ENCODE results near the gene BMP2K.
"Not testable (repeated sequence)": the region's sequence is repeated elsewhere in the genome, so short reads cannot be mapped to it uniquely, and the experiment has no call there.

Gene BMP2K

DNA sequence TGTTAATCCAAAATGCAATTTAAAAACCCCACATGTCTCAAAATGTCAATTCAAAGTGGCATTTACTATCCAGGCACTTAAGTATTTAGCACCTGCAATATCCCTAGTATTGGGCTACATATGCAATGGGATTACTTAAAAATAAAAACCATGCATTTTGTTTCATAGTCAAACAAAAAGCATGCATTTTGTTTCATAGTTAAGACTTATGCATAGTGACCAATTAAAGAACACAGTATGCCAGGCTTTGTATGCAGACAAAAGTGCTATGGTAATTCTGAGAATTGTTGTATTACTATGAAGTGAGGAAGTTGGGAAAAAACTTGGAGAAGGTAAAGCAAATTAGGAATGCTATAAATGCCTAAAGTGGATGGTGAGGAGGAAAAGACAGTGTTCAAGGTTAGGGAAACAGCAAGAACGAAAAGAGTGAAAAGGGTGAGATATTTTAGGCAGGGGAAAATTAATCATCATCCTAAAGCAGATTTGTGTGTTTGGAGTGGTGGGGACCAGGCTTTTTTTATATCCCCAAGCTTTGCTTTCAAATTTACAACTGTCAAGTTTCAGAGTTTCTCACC lies 10.6 kb upstream of the BMP2K start:
- no peak for DNase-seq

DNA sequence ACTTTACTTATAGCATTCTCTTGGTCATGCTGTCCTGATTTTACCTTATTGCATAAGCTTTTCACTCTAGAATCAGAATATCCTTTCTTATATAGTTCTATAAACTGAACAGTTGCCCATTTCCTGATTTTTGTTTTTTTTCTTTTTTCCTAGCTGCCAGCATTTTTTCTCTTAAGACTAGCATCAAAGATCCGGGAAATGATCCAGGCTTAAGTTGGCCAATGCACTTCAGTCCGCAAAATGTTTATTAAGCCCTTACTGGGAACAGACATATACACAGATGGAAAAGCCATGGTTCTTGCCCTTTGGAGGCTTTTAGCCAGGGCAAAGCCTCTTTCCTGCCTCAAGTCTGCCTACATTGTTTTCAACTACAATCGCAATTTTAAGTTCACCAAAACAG lies 10.1 kb upstream of the BMP2K start:
- no peak for DNase-seq

DNA sequence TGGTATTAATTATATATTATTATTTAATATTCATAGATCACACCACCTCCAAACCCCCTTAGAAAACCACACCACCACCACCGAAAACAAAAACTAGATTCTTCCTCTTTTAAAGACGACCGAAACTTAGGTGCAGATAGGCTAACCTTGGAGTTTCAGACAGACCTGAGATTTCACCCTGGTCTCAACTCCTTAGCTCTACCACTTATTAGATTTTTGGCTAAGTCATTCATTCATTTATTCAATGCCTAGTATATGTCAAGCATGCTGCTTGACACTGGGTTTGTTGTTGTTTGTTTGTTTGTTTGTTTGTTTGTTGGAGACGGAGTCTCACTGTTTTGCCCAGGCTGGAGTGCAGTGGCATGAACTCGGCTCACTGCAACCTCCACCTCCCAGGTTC lies 9.5 kb upstream of the BMP2K start:
- no peak for DNase-seq

DNA sequence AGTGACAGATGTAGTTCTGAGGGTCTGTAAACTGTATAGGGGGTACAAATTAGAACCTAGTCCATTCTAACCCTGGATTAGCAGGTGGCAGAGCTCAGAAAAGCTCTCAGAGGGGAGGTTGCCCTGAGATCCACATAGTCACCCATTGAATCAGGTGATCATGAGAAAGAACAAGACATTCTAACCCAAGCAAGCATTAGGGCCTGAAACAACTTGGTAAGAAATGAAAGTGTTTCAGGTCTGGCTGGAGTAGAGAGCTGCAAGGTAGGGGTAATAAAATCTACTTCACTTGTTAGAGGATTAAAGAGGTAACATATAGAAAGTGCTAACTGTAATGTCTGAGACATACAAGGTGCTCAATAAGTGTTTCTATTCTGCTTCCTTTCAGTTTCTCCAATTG lies 8.8 kb upstream of the BMP2K start:
- no peak for DNase-seq

DNA sequence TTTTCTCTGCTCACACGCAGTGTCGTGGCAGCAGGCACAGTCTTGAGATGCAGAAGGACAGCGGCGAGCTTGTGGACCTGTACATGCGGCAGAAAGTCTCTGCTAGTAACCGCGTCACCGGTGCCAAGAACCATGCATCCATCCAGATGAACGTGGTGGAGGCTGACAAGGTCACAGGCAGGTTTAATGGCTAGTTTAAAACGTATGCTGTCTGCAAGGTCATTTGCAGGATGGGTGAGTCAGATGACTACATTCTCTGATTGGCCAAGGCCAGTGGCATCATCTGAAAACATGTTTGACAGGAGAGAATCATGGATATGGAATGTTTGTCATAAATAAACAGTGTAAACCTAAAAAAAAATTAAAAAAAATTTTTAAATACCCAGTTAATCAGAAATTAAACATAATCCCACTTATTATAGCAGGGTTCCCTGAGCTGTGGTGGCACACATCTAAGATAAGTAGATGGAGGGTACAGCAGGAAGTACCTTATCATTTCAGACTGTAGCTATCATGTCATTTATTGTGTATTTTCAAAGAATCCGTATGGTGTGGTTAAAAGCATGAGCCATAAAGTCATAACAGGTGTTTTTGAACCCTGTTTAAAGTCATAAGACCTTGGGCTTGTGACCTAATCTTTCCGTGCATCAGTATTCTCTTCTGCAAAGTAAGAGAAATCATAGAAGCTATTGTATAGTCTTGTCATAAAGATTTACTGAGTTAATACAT lies 7.5 kb upstream of the BMP2K start:
- no peak for DNase-seq

DNA sequence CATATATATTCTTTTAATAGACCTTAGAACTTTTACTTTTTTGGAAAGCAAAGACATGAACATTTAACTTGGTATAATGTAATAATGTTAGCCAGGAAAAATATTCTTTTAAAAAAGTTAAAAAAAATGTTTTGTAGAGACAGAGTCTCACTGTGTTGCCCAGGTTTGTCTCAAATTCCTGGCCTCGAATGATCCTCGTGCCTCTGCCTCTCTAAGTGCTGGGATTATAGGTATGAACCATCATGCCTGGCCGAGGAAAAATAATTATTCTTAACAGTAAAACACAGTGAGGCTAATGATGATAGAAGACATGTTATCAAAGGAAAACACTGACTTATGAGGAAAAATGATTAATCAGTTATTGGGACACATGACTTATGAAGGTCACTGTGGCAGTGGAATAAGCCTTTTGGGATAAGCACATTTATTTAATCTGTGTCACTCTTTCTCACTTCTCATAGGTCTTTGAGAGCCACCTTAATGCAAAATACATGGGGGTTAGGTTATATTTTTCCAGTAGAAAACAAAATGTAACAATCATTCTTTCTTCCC lies 6.0 kb upstream of the BMP2K start:
- no peak for DNase-seq

DNA sequence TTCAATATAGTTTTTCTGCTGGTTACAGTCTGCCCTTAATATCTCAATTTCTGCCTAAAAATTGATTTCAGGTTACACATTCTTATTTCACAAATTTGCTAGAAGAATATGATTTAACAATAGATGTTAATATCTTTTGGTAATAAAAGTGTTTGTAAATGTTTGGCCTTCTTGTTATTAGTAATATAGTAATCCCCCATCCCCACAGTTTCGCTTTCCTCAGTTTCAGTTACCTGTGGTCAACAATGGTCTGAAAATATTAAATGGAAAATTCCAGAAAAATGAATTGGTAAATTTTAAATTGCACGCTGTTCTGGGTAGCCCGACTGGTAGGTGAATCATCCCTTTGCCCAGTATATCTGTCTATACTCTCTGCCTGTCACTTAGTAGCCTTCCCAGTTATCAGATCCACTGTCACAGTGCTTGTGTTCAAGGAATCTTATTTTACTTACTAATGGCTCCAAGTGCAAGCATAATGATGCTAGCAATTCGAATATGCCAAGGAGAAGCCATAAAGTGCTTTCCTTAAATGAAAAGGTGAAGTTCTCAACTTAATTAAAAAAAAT lies 3.5 kb upstream of the BMP2K start:
- no peak for DNase-seq

DNA sequence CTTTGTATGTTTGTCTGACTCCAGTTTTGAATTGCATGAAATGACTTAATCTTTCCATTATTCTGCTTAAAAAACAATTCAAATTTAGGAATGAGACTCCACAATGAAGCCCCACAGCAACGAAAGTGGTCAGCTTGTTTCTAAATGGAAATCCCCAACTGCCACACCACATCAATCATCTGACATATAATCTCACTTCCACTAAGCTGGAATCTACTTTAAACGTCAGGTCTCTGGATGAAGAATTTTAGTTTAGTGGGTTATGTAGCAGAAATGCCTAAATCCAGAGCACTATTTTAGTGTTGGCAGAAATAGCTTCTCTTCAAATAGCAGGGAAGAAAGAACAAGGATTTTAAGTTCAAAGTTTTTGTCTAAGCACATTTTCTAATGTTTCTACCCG lies 1.7 kb upstream of the BMP2K start:
- no peak for DNase-seq

DNA sequence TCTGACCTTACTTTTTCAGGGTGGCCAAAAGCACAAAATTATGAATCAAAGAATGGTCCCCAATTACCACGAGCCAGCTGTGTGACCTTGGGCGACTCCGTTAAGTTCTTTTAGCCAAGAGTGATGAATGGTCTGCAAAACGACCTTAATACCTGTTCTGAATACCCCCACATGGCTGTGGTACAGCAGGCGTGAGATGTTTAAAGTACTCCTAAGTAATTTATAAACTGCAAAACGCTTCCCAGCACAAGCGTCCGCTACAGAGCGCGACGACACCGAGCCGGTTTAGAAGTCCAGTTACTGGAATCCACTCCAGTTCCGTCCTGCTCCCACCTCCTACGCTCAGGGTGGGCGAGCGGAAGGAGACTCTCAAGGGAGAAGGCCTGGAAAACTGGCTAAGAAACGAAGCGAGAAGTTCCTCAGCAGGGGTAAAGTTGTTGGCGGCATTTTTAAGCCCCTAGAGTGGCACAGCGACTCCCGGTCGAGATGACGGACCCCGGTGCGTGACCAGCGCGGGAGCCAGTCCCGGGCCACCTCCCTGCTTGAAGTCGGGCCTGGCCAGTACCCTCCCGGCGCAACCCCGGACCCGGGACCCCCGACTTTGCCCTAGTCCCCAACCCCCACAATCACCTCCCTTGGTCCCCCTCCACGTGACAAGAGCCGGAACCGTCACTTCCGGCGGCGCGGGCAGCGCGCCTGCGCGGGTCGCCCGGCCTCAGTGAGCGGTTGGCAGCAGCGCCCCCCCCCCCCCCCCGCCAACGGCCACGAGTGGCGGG lies 659 bp upstream of the BMP2K start:
- DNase-seq = peak; percentile 80

DNA sequence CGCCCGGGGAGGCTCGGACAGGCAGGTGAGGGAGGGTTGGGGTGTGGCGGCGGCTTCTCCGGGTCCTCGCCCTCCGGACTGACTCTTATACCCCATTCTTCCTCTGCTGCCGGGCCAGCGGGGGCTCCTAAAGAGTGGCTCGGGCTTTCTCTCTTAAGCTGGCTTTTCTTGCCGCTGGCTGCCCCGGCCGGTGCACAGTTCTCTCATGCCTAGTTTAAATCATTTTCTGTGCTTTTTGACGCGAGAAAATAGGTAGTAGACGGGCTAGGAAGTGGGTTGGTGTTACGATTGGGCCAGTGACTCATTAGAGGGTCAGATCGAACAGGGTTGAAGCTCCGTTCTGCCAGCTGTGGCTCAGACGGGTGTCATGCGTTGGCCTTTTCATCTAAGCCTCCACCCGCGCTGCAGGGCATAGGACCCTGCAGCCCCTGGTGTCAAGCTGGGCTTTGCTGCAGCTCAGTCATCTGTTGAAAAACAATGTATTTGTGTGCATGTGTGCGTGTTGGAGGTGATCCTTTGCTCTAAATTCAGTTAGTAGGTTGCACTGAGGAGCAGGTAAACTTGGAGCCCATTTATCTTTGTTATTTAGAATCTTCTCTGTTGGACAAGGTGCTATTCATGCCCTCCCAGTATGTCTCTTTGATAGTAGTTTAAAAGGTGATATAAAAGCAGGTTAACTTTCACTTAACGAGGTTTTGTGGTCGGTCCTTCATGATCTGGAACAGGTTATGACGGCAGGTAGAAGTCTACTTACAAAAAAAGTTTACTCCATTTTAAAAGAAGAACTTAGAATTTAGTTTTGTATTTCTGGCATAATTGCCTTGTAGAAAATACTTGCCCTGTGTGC lies 802 bp downstream of the BMP2K start:
- DNase-seq = peak; percentile 13

DNA sequence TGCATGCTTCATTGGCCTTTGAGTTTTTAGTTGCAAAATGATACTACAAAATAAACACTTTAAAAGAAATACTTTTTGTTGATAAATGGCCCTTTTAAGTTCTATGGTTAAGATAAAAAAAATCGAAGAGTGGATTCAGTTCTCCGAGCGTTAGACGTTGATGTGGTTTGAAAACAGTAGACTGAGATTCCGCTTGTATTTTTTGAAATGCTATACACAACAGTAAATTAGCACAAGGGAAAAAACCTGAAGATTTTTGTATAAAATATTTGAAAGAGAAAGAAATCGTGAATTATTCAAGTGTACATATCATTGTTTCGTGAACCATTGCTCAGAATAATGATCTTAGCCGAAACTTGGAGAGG lies 1.4 kb downstream of the BMP2K start:
- no peak for DNase-seq

DNA sequence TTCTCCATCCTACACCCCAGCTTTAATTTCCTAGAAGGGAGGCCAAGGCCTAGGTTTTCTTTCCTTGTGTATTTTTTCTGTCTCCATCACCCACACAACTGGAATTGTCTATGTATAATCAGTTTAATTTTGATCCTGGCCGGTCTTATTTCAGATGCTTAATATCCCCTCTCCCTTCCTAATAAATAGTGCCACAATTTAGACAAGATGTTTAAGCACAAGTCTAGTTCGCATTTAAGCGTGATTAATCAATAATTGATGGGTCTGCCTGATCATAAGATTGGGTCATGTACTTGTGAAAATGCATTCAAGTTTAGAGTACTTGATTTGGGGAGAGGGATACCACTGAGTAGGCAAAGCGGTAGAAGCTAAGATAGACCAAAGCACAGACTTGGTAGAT lies 2.4 kb downstream of the BMP2K start:
- DNase-seq = no peak

DNA sequence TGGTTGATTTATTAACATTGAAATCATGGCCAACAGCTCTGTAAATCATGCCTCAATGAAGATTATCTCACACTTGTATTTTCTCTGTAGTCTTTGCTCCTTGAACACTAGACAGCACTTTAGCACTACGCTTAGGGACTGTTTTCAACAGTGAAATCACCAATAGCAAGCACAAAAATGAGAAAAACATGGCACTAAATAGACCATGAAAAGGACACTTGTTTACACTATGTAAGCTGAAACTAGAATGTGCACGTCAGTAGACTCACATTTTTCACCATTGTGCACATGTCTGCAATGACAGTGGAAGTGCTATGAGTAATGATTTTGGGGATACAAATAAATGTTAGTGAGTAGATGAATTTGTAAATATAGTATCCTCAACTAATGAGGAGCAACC lies 3.1 kb downstream of the BMP2K start:
- DNase-seq = no peak

DNA sequence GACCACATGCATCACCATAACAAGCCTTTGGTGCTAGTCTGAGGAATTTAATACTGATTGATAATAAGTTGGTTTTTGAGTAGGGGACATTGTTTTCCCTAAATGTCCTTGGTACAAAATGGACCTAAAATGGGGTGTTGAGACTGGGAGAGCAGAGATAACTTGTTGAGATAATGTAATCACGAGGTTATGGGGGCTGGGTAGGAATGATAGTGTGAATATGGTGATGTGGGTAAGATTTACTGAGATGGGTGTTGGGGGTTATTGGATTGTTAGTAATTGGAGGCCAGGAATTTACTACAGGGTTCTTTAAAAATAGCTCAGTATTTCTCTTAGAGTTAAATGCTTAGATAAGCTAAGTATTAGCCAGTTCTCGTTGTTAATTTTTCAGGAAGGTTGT lies 3.9 kb downstream of the BMP2K start:
- DNase-seq = no peak

DNA sequence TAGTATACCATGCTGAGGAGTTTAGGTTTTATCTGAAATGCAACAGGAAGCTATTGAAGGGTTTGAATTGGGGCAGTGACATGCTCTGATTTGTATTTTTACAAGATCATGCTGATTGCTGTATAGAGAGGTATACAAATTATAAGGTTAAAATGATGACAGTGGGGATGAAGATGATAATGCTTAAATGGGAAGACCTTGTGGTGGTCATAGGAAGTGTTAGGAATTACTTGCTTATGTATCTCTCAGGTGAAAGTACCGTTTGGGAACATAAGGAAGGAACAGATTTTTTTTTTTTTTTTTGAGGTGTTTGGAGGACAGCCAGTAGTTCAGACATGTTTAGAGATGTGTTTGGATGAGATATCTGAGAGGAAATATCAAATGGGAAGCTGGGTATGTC lies 5.0 kb downstream of the BMP2K start:
- DNase-seq = no peak

DNA sequence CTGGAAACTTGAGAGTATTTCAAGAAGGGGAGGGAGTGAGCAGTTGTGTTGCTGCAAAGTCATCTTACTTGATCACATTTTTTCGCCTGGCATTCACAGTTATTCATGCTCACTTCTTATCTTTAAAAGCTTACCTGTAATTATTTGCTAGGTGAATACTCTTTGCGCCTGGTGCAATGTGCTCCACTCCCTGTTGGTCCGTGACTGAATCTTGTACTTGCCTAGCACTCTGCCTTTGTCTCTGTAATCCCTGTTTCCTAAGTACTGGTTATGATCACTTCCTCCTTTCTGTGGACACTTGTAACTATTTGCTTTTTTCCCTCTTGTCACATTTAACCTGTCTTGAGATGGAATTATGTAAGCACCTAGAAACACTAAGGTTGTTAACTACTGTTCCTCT lies 5.8 kb downstream of the BMP2K start:
- no peak for DNase-seq

DNA sequence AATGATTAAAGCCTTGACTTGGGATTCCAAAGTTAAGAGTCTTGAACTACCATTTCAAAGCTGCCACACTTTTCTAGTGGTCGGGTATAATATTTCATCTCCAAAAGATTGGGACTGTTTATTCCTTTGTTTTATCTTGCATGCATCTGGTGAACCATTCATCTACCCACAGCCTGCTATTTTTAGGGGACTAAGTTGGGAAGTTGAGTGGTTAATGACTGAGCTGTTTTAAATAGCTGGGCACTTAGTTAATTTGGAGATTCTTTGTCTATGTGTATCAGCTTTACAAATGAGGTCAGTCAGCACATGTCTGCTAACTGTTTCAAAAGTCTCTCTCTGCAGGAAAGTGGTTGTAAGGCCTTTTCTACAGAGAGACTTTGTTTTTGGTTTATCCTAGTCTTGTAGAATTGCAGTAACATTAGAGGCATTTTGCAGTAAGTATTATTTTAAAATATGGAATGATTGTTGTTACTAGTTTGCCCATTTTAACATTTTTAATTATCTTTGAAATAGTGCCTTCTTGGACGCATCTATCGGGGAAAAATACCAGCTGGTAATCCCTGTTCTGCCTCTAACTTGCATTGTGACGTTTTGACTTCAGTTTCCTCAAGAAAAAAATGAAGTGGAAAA lies 8.2 kb downstream of the BMP2K start:
- DNase-seq = no peak

DNA sequence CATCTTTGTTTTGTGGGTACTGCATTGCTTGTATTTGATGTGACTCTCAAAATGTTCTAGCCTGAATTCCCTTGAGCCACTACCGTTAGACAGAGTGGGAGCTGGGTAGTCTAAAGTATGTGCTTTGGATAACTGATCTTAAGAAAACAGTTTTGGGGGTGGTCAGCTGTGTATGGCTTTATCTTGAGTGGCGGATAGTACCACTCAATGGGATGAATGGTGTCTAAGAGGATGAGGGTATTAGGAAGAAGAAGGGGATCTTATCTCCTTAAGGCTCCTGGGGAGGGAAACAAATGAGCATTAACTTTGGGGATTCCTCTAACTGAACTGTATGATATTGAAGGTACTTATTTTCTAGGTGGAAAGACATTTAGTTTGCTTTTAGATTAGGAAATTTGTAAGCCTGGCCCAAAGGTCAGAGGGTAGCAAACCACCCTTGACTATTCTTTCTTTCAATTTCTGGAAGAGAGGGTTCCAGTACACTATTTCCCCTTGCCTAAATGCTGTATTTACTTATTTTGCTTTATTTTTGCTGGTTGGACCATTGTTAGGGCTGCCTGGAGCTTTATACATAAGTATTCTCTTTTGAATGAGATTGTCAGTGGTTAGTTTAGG lies 11.3 kb downstream of the BMP2K start:
- no peak for DNase-seq

DNA sequence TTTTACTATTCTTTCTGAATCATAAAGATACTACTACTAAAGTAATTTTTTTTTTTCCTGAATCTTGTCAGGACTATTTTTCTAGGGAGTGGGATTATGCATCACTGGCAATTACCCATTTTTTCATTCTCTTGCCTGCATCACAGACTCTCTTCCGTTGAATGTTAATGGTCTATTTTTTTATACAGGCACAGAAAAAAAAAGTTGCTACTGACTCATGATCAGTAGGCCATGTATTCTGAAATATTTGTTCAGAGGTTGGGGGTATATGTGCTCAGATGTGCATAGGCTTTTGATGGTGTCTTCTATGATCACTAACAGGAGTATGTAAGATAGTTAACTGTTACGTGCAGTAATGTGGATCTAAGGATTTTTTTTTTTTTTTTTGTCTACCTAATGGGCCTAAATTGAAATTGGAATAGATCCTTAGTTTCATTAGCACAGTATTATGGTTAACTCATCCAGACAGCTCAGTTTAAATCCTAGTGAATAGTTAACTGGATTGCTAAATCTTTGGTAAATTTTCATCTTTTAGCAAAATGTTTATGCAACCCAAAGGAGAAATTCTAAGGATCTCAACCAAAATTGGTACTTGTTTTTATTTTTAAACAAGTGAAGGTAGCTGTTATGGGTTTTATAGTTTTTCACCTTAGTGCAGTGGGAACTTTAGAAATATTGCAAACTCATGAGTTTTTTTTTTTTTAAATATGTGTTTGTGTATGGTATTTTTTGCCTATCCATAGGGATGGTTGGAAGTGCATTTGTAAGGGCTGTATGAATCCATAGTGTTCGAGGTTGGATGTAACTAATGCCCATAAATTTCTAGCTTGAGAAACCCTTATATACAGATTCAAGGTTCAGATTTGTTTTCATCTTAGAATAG lies 12.1 kb downstream of the BMP2K start:
- no peak for DNase-seq

DNA sequence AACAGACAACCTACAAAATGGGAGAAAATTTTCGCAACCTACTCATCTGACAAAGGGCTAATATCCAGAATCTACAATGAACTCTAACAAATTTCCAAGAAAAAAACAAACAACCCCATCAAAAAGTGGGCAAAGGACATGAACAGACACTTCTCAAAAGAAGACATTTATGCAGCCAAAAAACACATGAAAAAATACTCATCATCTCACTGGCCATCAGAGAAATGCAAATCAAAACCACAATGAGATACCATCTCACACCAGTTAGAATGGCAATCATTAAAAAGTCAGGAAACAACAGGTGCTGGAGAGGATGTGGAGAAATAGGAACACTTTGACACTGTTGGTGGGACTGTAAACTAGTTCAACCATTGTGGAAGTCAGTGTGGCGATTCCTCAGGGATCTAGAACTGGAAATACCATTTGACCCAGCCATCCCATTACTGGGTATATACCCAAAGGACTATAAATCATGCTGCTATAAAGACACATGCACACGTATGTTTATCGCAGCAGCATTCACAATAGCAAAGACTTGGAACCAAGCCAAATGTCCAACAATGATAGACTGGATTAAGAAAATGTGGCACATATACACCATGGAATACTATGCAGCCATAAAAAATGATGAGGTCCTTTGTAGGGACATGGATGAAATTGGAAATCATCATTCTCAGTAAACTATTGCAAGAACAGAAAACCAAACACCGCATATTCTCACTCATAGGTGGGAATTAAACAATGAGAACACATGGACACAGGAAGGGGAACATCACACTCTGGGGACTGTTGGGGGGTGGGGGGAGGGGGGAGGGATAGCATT lies 19.7 kb downstream of the BMP2K start:
- DNase-seq = not testable (repeated sequence)

Data from effector CD8-positive, alpha-beta T cell (primary cell).